ENCODE data around the gene VWA5A. TPM values are rescaled to one million over a fixed set of nuclear protein-coding genes. Genes with fewer than 3 reads are reported as not detected.

Gene VWA5A
- polyA plus RNA-seq, 1 donor from 2014 or later, result 82.2 TPM

GRCh38 chr11:124120891-124121290, 5.6 kb downstream of the VWA5A start:
- H3K9me3 ChIP-seq (ENCODE audit: low read length), result no peaks in the 10 kb centered on the region
- H2AFZ ChIP-seq (ENCODE audit: low read depth, low read length), result no peak overlapping the region
- TF ChIP-seq TAF1 (IDR thresholded peaks at IDR 0.05; ENCODE audit: low read depth) (no peak), SMC3 (conservative IDR thresholded peaks at IDR 0.05; ENCODE audit: poor library complexity) (no peak), POLR2AphosphoS5 (IDR thresholded peaks at IDR 0.05) (no peak), EZH2 (IDR thresholded peaks at IDR 0.05; ENCODE audit: borderline replicate concordance, insufficient read depth, low read length, poor library complexity, severe bottlenecking) (no peak), REST (IDR thresholded peaks at IDR 0.05; ENCODE audit: borderline replicate concordance) (no peak), CTCF (IDR thresholded peaks at IDR 0.05; ENCODE audit: poor library complexity, severe bottlenecking) (no peak), RAD21 (conservative IDR thresholded peaks at IDR 0.05) (no peak), EP300 (conservative IDR thresholded peaks at IDR 0.05; ENCODE audit: poor library complexity, severe bottlenecking) (no peak), MXI1 (conservative IDR thresholded peaks at IDR 0.05; ENCODE audit: poor library complexity, severe bottlenecking) (no peak)

GRCh38 chr11:124122123-124122522, 6.9 kb downstream of the VWA5A start:
- no peak overlapping the region for H3K9ac ChIP-seq (ENCODE audit: low read length)
- H3K27me3 ChIP-seq (ENCODE audit: insufficient read depth, low read depth, low read length), result no peaks in the 10 kb centered on the region
- no peaks in the 10 kb centered on the region for H3F3A ChIP-seq (ENCODE audit: insufficient read depth, low read length, poor library complexity, severe bottlenecking)
- no peak overlapping the region for H2AFZ ChIP-seq (ENCODE audit: low read depth, low read length)
- H4K20me1 ChIP-seq (ENCODE audit: insufficient read depth), result no peaks in the 10 kb centered on the region
- no peak overlapping the region for H3K4me3 ChIP-seq (ENCODE audit: low read length)
- H3K27ac ChIP-seq (ENCODE audit: low read length), result no peak overlapping the region
- H3K36me3 ChIP-seq (ENCODE audit: insufficient read depth, low read length), result peaks cover 28% of the 10 kb centered on the region
- H3K4me2 ChIP-seq (ENCODE audit: low read length), result no peak overlapping the region
- TF ChIP-seq CTCF (IDR thresholded peaks at IDR 0.05; ENCODE audit: poor library complexity, severe bottlenecking) (no peak), MXI1 (conservative IDR thresholded peaks at IDR 0.05; ENCODE audit: poor library complexity, severe bottlenecking) (no peak), EZH2 (IDR thresholded peaks at IDR 0.05; ENCODE audit: borderline replicate concordance, insufficient read depth, low read length, poor library complexity, severe bottlenecking) (no peak), SMC3 (conservative IDR thresholded peaks at IDR 0.05; ENCODE audit: poor library complexity) (no peak), POLR2AphosphoS5 (IDR thresholded peaks at IDR 0.05) (no peak), EP300 (conservative IDR thresholded peaks at IDR 0.05; ENCODE audit: poor library complexity, severe bottlenecking) (no peak), TAF1 (IDR thresholded peaks at IDR 0.05; ENCODE audit: low read depth) (no peak), REST (IDR thresholded peaks at IDR 0.05; ENCODE audit: borderline replicate concordance) (no peak), RAD21 (conservative IDR thresholded peaks at IDR 0.05) (no peak)
- peaks cover under 1% of the 10 kb centered on the region for H3K79me2 ChIP-seq (replicated peaks; ENCODE audit: insufficient read depth, low read length)
- H3K9me3 ChIP-seq (ENCODE audit: low read length), result no peaks in the 10 kb centered on the region
- no peaks in the 10 kb centered on the region for H3K9me2 ChIP-seq (ENCODE audit: insufficient read depth, low read length)

More at GRCh38 chr11:124120891-124121290, 5.6 kb downstream of the VWA5A start:
- Histone ChIP-seq H3K9me2 (ENCODE audit: insufficient read depth, low read length) (no peaks in the 10 kb centered on the region), H3F3A (ENCODE audit: insufficient read depth, low read length, poor library complexity, severe bottlenecking) (no peaks in the 10 kb centered on the region), H3K36me3 (ENCODE audit: insufficient read depth, low read length) (peaks cover 29% of the 10 kb centered on the region), H3K27ac (ENCODE audit: low read length) (no peak overlapping the region), H3K4me3 (ENCODE audit: low read length) (no peak overlapping the region), H3K27me3 (ENCODE audit: insufficient read depth, low read depth, low read length) (no peaks in the 10 kb centered on the region), H3K4me2 (ENCODE audit: low read length) (no peak overlapping the region), H3K79me2 (replicated peaks; ENCODE audit: insufficient read depth, low read length) (peaks cover 8% of the 10 kb centered on the region), H4K20me1 (ENCODE audit: insufficient read depth) (no peaks in the 10 kb centered on the region), H3K9ac (ENCODE audit: low read length) (no peak overlapping the region)

Data from neural cell (in vitro differentiated cells).